HUDEP-2 (cell line): Measurements from ENCODE around the gene PARD6A.

Experiments
- DNase-seq, 76 experiments: peaks; one replicate each; lab custom pipeline; 2025; ENCODE audit not compliant: unreplicated experiment in 76 of 76; lab: John Stamatoyannopoulos, UW

Gene PARD6A

GRCh38 chr16:67653128-67653788 is 7.5 kb upstream of the PARD6A start:
- no peak for DNase-seq

- DNase-seq, result no peak
Observed at GRCh38 chr16:67653789-67654402, 6.9 kb upstream of the PARD6A start.

GRCh38 chr16:67654403-67654911 is 6.3 kb upstream of the PARD6A start:
- no peak for DNase-seq

GRCh38 chr16:67655363-67655762 is 5.4 kb upstream of the PARD6A start:
- no peak for DNase-seq

GRCh38 chr16:67656344-67657016 is 4.3 kb upstream of the PARD6A start:
- no peak for DNase-seq

GRCh38 chr16:67657017-67657608 is 3.6 kb upstream of the PARD6A start:
- DNase-seq, result no peak

- DNase-seq, result no peak
Observed at GRCh38 chr16:67657751-67658518, 2.8 kb upstream of the PARD6A start.

- DNase-seq, result no peak
Observed at GRCh38 chr16:67658849-67659674, 1.7 kb upstream of the PARD6A start.

- peak in 73 of 76 experiments; percentile 51 to 91 (median 82) for DNase-seq
Observed at GRCh38 chr16:67659675-67660563, 841 bp upstream of the PARD6A start, which contains the start of gene ACD. TSS of gene ACD (minus strand) at chr16:67660260. CDS start at chr16:67660220, 40 bp downstream.

GRCh38 chr16:67661101-67661761 is 471 bp downstream of the PARD6A start:
- no peak for DNase-seq

GRCh38 chr16:67661886-67662652 is 1.3 kb downstream of the PARD6A start:
- DNase-seq, result no peak

GRCh38 chr16:67662653-67663010 is 1.9 kb downstream of the PARD6A start:
- no peak for DNase-seq

- DNase-seq, result peak in 17 of 76 experiments; percentile 6 to 41 (median 19)
Observed at GRCh38 chr16:67663151-67663876, 2.6 kb downstream of the PARD6A start.

GRCh38 chr16:67663877-67664222 is 3.1 kb downstream of the PARD6A start:
- no peak for DNase-seq

GRCh38 chr16:67664258-67664657 is 3.5 kb downstream of the PARD6A start:
- DNase-seq, result no peak

- no peak for DNase-seq
Observed at GRCh38 chr16:67664871-67665270, 4.1 kb downstream of the PARD6A start.

GRCh38 chr16:67665598-67665997 is 4.8 kb downstream of the PARD6A start:
- no peak for DNase-seq
